Prostate gland (tissue), 2 donors: ENCODE data around the gene GSE1. TPM values are rescaled to one million over a fixed set of nuclear protein-coding genes. Genes with fewer than 3 reads are reported as not detected.

Experiments
- DNase-seq: peaks from one replicate; pipeline ENCODE4 v3.0.0-alpha.2; 2019; ENCODE audit warnings: low spot score
- H3K27ac ChIP-seq, 2 donors: fragments of 200-600 bp; sonication (generic); 2 replicates each; pipeline ENCODE4 v1.5.1; 2017 to 2019
- H3K27me3 ChIP-seq: fragments of 200-600 bp; sonication (generic); replicated peaks from 2 replicates; pipeline ENCODE4 v1.5.1; 2019; ENCODE audit not compliant: insufficient read depth
- H3K36me3 ChIP-seq, 2 donors: fragments of 200-600 bp; sonication (generic); 1 replicate in 1 of 2; 2 replicates in 1 of 2; pipeline versions ENCODE4 v1.5.1 to v1.8.1; 2017 to 2019
- H3K4me1 ChIP-seq: fragments of 200-600 bp; sonication (generic); replicated peaks from 2 replicates; pipeline ENCODE4 v1.5.1; 2019
- H3K4me3 ChIP-seq, 2 donors: fragments of 200-600 bp; sonication (generic); 2 replicates each; pipeline ENCODE4 v1.5.1; 2017 to 2019
- H3K9me3 ChIP-seq: fragments of 200-600 bp; sonication (generic); 2 replicates; pipeline ENCODE4 v1.5.1; 2017
- CTCF ChIP-seq, 4 experiments: fragments of 200-600 bp in 2 of 4; fragments of 450-650 bp in 2 of 4; sonication (generic) in 2 of 4; IDR thresholded peaks; 1 replicate in 3 of 4; 2 replicates in 1 of 4; pipeline ENCODE4 v1.5.1; 2016 to 2019; ENCODE audit warnings: antibody characterized with exemption in 4 of 4, mild to moderate bottlenecking in 2 of 4, moderate library complexity in 2 of 4
- POLR2A ChIP-seq: fragments of 450-650 bp; IDR thresholded peaks from one replicate; pipeline ENCODE4 v1.6.1; 2016; ENCODE audit warnings: antibody characterized with exemption, mild to moderate bottlenecking
- POLR2AphosphoS5 ChIP-seq: sonication (generic); formaldehyde crosslinking; IDR thresholded peaks from one replicate; pipeline ENCODE4 v1.6.1; 2017; ENCODE audit warnings: antibody characterized with exemption
- WGBS: methylation state at CpG from one replicate; pipeline ENCODE4 v1.1.5; 2018; 5-methylcytosine and 5-hydroxymethylcytosine counted together
- intact Hi-C: fragments of 100-400 bp; cut with DNase I; formaldehyde crosslinking; loops from one replicate; pipeline ENCODE4 v1.14.2; 2022
- total RNA-seq, 2 donors: library from RNA; depleted of rRNA; stranded (reverse); fragments of >200 nt; gene quantifications; one replicate each; pipeline ENCODE4 v1.1.0, GENCODE V29; 2016

Gene GSE1
- total RNA-seq, 2 donors from 2014 or later: 41.4 to 146 TPM

DNA sequence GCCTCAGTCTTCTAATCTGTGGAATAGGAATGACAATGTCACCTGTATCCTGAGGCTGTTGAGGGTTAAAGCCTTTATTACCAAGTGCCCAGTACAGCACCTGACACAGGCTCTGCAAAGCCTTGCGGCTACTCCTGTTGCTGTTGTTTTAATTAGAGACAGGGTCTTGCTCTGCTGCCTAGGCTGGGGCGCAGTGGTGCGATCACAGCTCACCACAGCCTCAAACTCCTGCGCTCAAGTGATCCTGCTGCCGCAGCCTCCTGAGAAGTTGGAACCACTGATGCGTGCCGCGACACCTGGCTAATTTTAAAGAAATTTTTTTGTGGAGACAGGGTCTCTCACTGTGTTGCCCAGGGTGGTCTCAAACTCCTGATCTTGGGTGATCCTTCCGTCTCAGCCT lies 5.4 kb downstream of the GSE1 start:
- Histone ChIP-seq H3K27me3 (no peaks in the 10 kb centered on the region), H3K36me3 (no peaks in the 10 kb centered on the region), H3K9me3 (no peaks in the 10 kb centered on the region), H3K4me1 (peaks cover 45% of the 10 kb centered on the region), H3K4me3 (no peak overlapping the region), H3K27ac (no peak overlapping the region)
- WGBS: 98% methylated on average over 9 of the region's 9 CpGs
- no peak for DNase-seq
- TF ChIP-seq POLR2AphosphoS5 (no peak), CTCF (IDR thresholded peaks at IDR 0.05) (no peak), POLR2A (no peak)
- intact Hi-C loops: loop anchor here (5.0 to 10.0 kb wide), 2 partner anchors 224 to 341 kb away; no protein-coding TSS in a partner anchor

DNA sequence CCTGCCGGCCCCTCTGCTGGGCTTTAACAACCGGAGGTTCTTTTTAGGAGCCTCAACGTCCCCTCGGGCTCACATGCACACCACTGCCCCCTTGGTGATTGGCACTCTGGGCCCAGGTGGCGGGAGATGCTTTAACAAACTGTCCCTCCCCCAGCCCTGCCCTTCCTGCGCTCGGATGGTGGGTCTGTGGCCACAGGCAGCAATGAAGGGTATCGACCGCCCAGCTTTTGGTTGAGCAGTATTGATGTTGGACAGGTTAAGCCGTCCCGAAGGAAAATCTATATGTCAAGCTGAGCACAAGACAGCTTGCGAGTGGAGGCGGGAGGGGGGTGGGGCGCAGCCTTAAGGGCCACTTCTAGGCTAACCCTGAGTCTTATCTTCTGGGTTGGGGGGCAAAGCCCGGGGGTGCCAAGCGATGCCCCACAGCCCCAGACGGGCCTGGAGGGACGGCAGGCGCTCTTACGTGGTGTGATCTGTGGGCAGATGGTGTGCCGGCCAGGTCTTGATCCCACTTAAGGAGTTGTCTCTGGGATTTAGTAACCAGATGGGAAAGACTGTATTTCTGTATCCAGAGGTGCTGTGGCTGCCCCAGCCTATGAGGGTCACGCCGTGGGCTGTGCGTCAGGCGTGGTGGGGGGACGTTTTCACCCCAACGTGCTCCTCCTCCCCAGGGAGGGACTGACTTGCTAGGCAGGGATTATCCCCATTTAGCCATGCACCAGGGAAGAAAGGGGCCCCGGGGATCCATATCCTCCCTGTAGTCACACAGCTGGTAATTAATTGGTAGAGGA lies 6.2 kb downstream of the GSE1 start:
- Histone ChIP-seq H3K27me3 (no peaks in the 10 kb centered on the region), H3K27ac (no peak overlapping the region), H3K4me1 (peaks cover 44% of the 10 kb centered on the region), H3K9me3 (no peaks in the 10 kb centered on the region), H3K36me3 (no peaks in the 10 kb centered on the region), H3K4me3 (no peak overlapping the region)
- no peak for DNase-seq
- 93% methylated on average over 28 of the region's 28 CpGs for WGBS
- intact Hi-C loops: loop anchor here (5.0 to 10.0 kb wide), 2 partner anchors 224 to 342 kb away; no protein-coding TSS in a partner anchor
- TF ChIP-seq POLR2AphosphoS5 (no peak), POLR2A (no peak), CTCF (IDR thresholded peaks at IDR 0.05) (no peak)

- intact Hi-C loops: no loop called here
- H3K27ac ChIP-seq: peak overlapping the region in 1 of 2 donors; percentile 22
- no peaks in the 10 kb centered on the region for H3K9me3 ChIP-seq
- H3K4me3 ChIP-seq: no peak overlapping the region
- no peaks in the 10 kb centered on the region for H3K36me3 ChIP-seq
- TF ChIP-seq POLR2A: no peak
- TF ChIP-seq POLR2AphosphoS5: no peak
- no peak for TF ChIP-seq CTCF (IDR thresholded peaks at IDR 0.05)
- H3K4me1 ChIP-seq: peaks cover 37% of the 10 kb centered on the region
- no peak for DNase-seq
- WGBS: 95% methylated on average over 16 of the region's 16 CpGs
- no peaks in the 10 kb centered on the region for H3K27me3 ChIP-seq
Observed at GRCh38 chr16:85620374-85620773, 7.3 kb downstream of the GSE1 start.

GRCh38 chr16:85621698-85622428 lies 8.7 kb downstream of the GSE1 start:
- H3K4me1 ChIP-seq: peaks cover 30% of the 10 kb centered on the region
- WGBS: 69% methylated on average over 13 of the region's 13 CpGs
- peak overlapping the region; percentile 17 to 22 for H3K27ac ChIP-seq
- H3K36me3 ChIP-seq: no peaks in the 10 kb centered on the region
- no peak overlapping the region for H3K4me3 ChIP-seq
- intact Hi-C loops: no loop called here
- no peaks in the 10 kb centered on the region for H3K9me3 ChIP-seq
- no peaks in the 10 kb centered on the region for H3K27me3 ChIP-seq
- TF ChIP-seq POLR2AphosphoS5: peak; percentile 92
- TF ChIP-seq POLR2A: no peak
- no peak for TF ChIP-seq CTCF (IDR thresholded peaks at IDR 0.05)
- DNase-seq: peak; percentile 85
